Measurements from ENCODE around the gene HOXC5. TPM values are rescaled to one million over a fixed set of nuclear protein-coding genes. Genes with fewer than 3 reads are reported as not detected.

The HOXC5 gene
- total RNA-seq, 1 experiment from 2014 or later = 0.61 TPM

DNA sequence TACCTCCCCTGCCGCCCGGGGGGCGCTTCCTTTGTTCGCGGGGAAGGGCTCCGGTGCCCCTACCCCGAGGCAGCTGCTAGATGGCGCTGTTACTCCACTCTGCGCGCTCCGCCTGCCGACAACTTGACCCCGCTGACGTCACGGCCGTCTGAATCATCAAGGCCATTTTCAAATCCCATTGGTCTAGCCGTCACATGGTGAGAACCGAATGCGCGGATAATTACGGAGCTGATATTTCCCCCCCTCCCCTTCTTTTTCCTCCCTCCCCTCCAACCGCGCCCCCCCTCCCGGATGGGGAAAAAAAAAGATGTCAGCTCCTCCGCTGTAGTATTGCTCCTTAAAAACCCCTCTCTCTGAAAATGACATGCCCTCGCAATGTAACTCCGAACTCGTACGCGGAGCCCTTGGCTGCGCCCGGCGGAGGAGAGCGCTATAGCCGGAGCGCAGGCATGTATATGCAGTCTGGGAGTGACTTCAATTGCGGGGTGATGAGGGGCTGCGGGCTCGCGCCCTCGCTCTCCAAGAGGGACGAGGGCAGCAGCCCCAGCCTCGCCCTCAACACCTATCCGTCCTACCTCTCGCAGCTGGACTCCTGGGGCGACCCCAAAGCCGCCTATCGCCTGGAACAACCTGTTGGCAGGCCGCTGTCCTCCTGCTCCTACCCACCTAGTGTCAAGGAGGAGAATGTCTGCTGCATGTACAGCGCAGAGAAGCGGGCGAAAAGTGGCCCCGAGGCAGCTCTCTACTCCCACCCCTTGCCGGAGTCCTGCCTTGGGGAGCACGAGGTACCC is 47.8 kb upstream of the HOXC5 start, which contains the start of gene HOXC10:
TSS of gene HOXC10 (plus strand) at position 246 of the 791 bp plus-strand sequence. CDS start at position 360, 114 bp downstream.
- POLR2A ChIA-PET (ENCODE audit: unreplicated experiment) = interaction anchor here (0.6 kb wide), 1 partner anchor 152 kb away, joined by 4 read pairs; no protein-coding TSS in a partner anchor
- H3K9me2 ChIP-seq (ENCODE audit: insufficient read depth) = no peaks in the 10 kb centered on the region
- H3K9me3 ChIP-seq (ENCODE audit: insufficient read depth, low read depth) = no peaks in the 10 kb centered on the region
- peak within 1 kb of the TSS; percentile 8; the same call in 1 of the 2 replicates for H3K4me3 ChIP-seq
- H3K79me2 ChIP-seq (ENCODE audit: low read depth) = no peaks in the 10 kb centered on the region
- H3K27me3 ChIP-seq (ENCODE audit: insufficient read depth, low read depth) = no peaks in the 10 kb centered on the region
- BruUV-seq (replicated peaks) = no TSS peak
- H3K4me1 ChIP-seq (replicated peaks; ENCODE audit: insufficient read depth) = peaks cover 22% of the 10 kb centered on the region
- intact Hi-C loops (cut with micrococcal nuclease; ENCODE audit: unreplicated experiment) = loop anchor here (1.0 to 5.0 kb wide), 3 partner anchors 118 to 283 kb away; no protein-coding TSS in a partner anchor
- no peak within 1 kb of the TSS for H3K27ac ChIP-seq
- peak within 1 kb of the TSS; percentile 65 for H3K4me2 ChIP-seq
- peaks cover 9% of the 10 kb centered on the region; the same call in 1 of the 2 replicates for H3F3A ChIP-seq (ENCODE audit: insufficient read depth, low read depth)
- no peaks in the 10 kb centered on the region for H3K36me3 ChIP-seq (ENCODE audit: low read depth)
- no peak for TF ChIP-seq EZH2 (IDR thresholded peaks at IDR 0.05; ENCODE audit: low read depth)
- TF ChIP-seq, protein P1, sequence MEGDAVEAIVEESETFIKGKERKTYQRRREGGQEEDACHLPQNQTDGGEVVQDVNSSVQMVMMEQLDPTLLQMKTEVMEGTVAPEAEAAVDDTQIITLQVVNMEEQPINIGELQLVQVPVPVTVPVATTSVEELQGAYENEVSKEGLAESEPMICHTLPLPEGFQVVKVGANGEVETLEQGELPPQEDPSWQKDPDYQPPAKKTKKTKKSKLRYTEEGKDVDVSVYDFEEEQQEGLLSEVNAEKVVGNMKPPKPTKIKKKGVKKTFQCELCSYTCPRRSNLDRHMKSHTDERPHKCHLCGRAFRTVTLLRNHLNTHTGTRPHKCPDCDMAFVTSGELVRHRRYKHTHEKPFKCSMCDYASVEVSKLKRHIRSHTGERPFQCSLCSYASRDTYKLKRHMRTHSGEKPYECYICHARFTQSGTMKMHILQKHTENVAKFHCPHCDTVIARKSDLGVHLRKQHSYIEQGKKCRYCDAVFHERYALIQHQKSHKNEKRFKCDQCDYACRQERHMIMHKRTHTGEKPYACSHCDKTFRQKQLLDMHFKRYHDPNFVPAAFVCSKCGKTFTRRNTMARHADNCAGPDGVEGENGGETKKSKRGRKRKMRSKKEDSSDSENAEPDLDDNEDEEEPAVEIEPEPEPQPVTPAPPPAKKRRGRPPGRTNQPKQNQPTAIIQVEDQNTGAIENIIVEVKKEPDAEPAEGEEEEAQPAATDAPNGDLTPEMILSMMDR (conservative IDR thresholded peaks at IDR 0.05) = peak; percentile 68
- no peak within 1 kb of the TSS for H2AFZ ChIP-seq
- peak; percentile 58 to 77 for DNase-seq
- CTCF ChIA-PET = interaction anchor here (0.6 to 1.2 kb wide), 9 partner anchors 13 to 486 kb away, joined by 3 to 13 read pairs (median 6); partner anchors contain the start of gene MAP3K12
- no peaks in the 10 kb centered on the region for H4K20me1 ChIP-seq (ENCODE audit: insufficient read depth)

DNA sequence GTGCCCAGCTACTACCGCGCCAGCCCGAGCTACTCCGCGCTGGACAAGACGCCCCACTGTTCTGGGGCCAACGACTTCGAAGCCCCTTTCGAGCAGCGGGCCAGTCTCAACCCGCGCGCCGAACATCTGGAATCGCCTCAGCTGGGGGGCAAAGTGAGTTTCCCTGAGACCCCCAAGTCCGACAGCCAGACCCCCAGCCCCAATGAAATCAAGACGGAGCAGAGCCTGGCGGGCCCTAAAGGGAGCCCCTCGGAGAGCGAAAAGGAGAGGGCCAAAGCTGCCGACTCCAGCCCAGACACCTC is 47.2 kb upstream of the HOXC5 start:
- Histone ChIP-seq H3K9me2 (ENCODE audit: insufficient read depth) (no peaks in the 10 kb centered on the region), H3K4me3 (no peak overlapping the region), H3K27ac (no peak overlapping the region), H3K4me1 (replicated peaks; ENCODE audit: insufficient read depth) (peaks cover 22% of the 10 kb centered on the region), H3K9me3 (ENCODE audit: insufficient read depth, low read depth) (no peaks in the 10 kb centered on the region), H3K79me2 (ENCODE audit: low read depth) (no peaks in the 10 kb centered on the region), H3K4me2 (no peak overlapping the region), H3K36me3 (ENCODE audit: low read depth) (no peaks in the 10 kb centered on the region), H3F3A (ENCODE audit: insufficient read depth, low read depth) (peaks cover 9% of the 10 kb centered on the region; the same call in 1 of the 2 replicates), H4K20me1 (ENCODE audit: insufficient read depth) (no peaks in the 10 kb centered on the region), H2AFZ (no peak overlapping the region), H3K27me3 (ENCODE audit: insufficient read depth, low read depth) (no peaks in the 10 kb centered on the region)
- BruUV-seq (replicated peaks) = no TSS peak
- DNase-seq = no peak
- TF ChIP-seq, protein P1 (conservative IDR thresholded peaks at IDR 0.05) = no peak
- no peak for TF ChIP-seq EZH2 (IDR thresholded peaks at IDR 0.05; ENCODE audit: low read depth)
- intact Hi-C loops (cut with micrococcal nuclease; ENCODE audit: unreplicated experiment) = loop anchor here (1.0 to 5.0 kb wide), 3 partner anchors 118 to 283 kb away; no protein-coding TSS in a partner anchor
- CTCF ChIA-PET = interaction anchor here (1.2 kb wide), 1 partner anchor 222 kb away, joined by 3 read pairs; no protein-coding TSS in a partner anchor
- POLR2A ChIA-PET (ENCODE audit: unreplicated experiment) = no interaction called here

DNA sequence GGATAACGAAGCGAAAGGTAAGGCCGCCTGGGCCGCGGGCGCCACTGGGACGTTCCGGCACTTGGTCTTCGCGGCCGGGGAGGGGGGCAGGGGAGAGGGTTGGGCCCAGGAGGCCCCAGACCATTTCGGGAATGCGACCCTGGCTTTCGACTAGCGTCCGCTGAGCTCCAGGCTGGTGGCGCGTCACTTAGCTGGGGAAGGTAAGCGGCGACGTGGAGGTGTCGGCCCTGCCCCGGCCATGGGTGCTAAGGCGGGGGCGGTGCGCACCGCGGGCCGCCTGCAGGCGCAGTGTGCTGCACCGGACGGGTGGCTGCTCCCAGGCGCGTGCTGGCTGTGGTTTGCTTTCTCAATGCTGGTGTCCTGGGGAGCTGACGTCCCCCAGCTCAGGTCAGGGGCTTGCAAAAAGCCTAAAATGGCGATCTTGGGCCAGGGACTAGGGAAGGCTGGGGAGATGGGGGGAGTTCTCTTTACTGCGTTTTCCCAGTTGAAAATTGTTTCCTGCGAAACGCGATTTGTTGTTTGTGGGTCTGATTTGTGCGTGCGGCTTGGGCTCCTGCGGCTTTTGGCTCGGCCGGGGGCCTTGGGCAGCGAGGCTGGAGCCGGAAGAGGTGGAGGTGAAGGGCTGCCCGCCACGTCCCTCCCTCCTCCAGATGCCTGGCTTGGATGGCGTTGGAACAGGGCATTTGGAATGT is 46.7 kb upstream of the HOXC5 start:
- CTCF ChIA-PET = interaction anchor here (1.1 kb wide), 1 partner anchor 215 kb away, joined by 3 read pairs; no protein-coding TSS in a partner anchor
- TF ChIP-seq EZH2 (IDR thresholded peaks at IDR 0.05; ENCODE audit: low read depth) = no peak
- TF ChIP-seq, protein P1 (conservative IDR thresholded peaks at IDR 0.05) = no peak
- no peaks in the 10 kb centered on the region for H3K9me2 ChIP-seq (ENCODE audit: insufficient read depth)
- BruUV-seq (replicated peaks) = no TSS peak
- no peaks in the 10 kb centered on the region for H3K9me3 ChIP-seq (ENCODE audit: insufficient read depth, low read depth)
- H3K4me2 ChIP-seq = no peak overlapping the region
- POLR2A ChIA-PET (ENCODE audit: unreplicated experiment) = no interaction called here
- no peak overlapping the region for H3K27ac ChIP-seq
- no peak for DNase-seq
- H3K79me2 ChIP-seq (ENCODE audit: low read depth) = no peaks in the 10 kb centered on the region
- H3K36me3 ChIP-seq (ENCODE audit: low read depth) = no peaks in the 10 kb centered on the region
- peaks cover 8% of the 10 kb centered on the region; the same call in 1 of the 2 replicates for H3F3A ChIP-seq (ENCODE audit: insufficient read depth, low read depth)
- peaks cover 22% of the 10 kb centered on the region for H3K4me1 ChIP-seq (replicated peaks; ENCODE audit: insufficient read depth)
- no peaks in the 10 kb centered on the region for H4K20me1 ChIP-seq (ENCODE audit: insufficient read depth)
- no peak overlapping the region for H3K4me3 ChIP-seq
- H3K27me3 ChIP-seq (ENCODE audit: insufficient read depth, low read depth) = no peaks in the 10 kb centered on the region
- intact Hi-C loops (cut with micrococcal nuclease; ENCODE audit: unreplicated experiment) = loop anchor here (1.0 to 5.0 kb wide), 3 partner anchors 119 to 284 kb away; no protein-coding TSS in a partner anchor
- no peak overlapping the region for H2AFZ ChIP-seq
